Right renal cortex interstitium (tissue), 3 donors: ENCODE measurements around the gene LAMC3. TPM values are rescaled to one million over a fixed set of nuclear protein-coding genes. Genes with fewer than 3 reads are reported as not detected.

Experiments used
- DNase-seq, 3 donors: peaks; one replicate each; pipeline ENCODE4 v3.0.0-alpha.2; 2013; ENCODE audit warnings: low read depth in 3 of 3, low spot score in 2 of 3
- polyA plus RNA-seq, 3 donors: library from polyadenylated mRNA; unstranded; fragments of 120-200 nt; gene quantifications; one replicate each; pipeline ENCODE4 v1.2.1, GENCODE V29; 2013; ENCODE audit not compliant: insufficient read length in 3 of 3

Gene LAMC3
- polyA plus RNA-seq, 3 donors = 18.1 to 29.3 (median 18.3) TPM

DNA sequence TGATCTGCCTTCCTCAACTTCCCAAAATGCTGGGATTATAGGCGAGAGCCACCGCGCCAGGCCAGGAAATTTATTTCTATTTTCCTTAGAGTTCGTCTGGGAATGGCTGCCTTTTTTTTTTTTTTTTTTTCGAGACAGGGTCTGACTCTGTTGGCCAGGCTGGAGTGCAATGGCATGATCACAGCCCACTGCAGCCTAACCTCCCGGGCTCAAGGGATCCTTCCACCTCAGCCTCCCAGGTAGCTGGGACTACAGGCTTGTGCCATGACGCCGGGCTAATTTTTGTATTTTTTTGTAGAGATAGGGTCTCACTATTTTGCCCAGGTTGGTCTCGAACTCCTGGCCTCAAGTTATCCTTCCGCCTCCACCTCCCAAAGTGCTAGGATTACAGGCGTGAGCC lies 888 bp upstream of the LAMC3 start:
- no peak for DNase-seq

DNA sequence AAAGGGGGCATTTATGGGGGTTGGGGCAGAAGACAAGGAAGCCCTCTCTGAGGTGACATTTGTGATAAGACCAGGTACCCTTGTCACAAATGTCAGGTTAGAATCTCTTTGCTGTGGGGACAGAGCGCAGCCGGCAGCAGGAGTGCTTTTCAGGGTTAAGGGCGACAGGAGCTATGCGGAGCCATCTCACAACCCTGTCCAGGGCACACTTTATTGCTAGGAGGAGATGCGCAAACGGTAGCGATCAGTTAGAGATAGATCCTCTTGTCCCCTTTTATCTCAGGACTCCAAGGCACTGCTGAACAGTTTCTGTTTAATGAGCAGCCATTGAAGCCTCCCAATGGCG lies 438 bp upstream of the LAMC3 start:
- no peak for DNase-seq

DNA sequence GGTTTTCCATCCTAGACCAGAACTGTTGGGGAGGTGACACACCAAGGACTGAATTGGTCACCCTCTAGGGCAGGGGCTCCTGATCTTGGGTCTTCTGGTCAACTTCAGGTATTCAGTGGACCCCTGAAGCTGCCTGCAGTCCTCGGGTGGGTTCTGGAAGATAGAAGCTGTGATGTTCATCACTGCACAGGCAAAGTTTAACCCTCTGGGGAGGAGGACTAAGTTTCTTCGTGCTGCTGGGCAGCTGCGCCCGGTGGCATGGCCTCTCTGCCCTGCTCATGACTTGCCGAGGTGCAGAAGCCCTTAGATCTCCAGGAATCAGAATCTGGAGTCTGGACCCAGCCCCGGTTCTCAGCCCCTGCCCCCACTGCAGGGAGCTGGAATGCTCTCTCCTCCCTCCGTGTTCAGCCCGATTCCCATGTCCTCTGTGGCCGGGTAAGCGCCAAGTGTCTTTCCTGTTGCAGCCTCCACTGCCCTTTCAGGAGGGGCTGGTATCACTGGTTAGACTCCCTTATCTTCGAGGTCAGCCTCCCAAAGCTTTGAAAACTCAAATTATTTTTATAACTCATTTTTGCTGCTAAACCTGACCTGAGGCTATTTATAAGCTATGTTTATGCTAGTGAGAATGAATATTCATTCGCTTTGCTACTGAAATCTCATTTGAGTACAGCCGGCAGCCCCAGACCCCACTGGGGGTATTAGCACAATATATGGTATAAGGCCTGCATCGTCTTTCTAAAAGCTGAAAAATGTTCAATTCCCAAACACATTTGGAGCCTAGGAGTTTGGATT lies 1.7 kb downstream of the LAMC3 start:
- no peak for DNase-seq

DNA sequence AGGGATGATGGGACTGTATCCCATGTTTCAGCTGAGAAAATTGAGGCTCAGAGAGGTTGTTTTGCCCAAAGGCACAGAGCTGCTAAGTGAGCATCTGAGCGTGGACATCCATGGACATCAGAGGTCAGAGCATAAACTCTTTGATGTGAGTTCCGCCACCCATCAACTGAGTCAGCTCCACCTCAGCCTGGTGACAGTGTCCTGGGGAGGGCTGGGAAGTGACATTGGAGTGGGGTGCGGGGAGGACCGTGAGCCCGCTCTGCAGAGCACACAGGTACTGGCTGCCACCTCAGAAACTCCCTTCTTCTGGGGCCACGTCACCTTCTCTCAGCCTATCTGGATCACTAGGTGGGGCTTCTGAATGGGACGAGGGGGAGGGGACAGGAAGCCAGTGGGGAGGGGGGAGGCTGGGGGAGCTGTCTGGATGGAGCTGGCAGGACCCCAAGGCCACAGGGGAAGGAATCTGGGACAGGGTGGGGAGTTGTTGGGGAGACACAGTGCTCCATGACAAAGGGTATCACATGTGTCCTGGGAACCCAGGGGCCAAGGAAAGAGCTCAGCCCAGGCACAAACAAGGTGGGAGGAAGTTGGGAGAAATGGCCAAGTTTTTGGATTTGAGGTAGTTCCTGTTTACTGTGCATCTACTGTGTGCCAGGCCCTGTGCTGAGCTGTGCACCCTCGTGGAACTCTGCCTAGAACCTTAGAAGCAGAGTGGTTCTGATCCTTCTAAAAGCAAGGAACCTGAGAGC lies 2.5 kb downstream of the LAMC3 start:
- DNase-seq = no peak

DNA sequence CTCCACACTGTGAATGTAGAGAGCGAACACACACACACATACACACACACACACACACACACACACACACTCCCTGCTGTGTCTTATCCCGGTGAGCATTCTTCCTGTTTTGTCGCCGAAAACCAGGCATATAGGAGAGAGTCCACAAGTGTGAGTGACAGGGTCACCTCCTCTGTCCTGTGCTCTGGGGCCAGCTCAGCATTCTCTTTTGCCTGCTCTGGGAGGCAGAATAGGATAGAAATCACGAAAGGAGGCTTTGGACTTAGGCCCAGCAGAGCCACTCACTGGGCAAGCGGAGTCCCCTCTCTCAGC lies 3.0 kb downstream of the LAMC3 start:
- no peak for DNase-seq

DNA sequence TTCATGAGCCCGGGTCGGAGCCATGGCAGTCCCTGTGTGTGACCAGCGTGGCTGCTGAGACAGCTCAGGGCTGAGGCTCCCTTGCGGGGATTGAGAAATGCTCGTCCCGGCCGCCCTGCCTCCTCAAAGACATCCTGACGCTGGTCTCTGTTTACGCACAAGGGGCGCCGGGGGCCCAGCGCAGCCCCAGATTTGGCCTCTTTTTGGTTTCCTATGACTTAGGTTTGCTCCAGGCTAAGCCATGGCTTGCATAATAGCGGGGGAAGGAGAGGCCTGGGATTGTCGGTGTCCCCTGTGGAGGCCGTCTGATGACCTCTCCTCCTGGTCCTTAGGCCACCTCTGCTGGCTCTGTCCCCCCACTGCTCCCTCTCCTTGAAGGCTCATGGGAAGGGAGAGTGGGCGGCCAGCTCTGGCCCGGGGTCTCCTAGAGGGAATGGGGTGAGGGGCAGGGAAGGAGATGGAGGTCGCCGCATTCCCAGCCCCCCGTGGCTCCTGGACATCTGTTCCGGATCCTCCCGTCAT lies 3.5 kb downstream of the LAMC3 start:
- DNase-seq = no peak

DNA sequence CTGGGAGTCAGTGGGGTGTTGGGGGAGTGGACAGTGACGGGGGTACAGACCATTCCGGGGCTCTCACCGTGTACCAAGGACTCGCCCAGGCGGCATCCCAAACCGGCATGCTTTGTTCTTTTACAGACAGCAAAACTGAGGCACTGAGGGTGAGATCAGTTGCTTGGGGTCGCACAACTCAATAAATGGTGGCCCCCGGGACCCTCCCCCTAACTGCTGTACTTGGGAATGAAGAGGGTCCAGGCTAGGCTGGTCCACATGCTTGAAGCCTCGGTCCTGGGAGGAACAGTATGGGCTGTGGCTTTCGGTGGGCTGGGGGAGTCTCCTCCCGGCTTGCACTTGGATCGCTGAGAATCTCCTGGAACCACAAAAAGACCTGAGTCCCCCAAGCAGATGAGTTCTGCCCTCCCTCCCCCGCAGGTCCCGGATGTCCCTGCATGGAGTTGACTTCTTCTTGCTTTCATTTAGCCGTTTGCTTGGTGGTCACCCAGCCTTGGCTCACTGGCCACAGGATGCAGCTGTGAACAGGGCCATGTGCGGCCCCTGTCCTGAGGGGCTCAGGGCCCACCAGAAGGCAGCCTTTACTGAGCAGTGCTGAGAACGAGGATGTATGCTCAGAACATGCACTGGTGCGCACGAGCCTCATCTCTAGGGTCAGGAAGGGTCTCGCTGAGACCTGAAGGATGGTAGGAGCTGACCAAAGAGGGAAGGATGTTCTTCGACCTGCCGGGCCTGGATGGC lies 4.2 kb downstream of the LAMC3 start:
- DNase-seq = no peak

DNA sequence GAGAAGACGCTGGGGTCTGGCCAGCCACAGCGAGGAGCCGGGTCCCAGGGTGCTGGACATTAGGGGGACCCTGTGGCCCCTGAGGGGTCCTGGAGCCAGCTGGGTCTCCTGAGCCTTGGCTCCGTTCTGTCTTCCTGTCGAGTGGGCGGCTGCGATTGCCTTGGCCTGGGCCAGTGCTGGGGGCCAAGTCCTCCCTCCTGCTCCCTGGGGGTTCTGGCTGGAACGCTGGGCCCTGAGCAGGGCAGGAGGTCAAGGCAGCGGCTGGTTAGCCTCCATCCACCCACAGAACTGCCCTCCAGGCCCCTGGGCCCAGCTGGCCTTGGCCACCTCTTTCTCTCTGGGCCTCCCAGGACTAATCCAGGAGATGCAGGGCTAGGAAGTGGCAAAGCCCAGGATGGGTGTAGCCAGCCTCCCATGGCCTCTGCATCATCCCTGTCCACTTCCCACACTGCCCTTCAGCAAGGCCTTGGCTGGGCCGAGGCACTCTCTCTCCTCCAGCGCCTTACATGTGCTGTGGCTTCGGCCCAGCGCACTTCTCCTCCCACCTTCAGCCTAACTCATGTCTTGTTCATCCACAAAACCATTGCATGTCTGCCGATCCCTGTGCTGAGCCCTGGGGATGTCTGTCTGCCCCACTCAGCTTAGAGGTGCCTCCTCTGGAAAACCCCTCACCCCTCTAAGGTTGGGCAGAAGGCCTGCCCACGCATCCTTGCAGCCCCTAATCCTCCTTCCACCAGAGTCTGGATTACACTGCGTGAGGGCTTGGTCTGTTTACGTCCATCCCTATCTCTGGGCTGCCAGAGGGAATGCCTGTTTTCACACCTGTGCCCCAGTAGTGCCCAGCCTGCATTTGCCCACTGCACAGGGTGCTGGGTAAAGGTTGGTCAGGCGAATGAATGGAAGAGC lies 5.0 kb downstream of the LAMC3 start:
- DNase-seq = no peak

DNA sequence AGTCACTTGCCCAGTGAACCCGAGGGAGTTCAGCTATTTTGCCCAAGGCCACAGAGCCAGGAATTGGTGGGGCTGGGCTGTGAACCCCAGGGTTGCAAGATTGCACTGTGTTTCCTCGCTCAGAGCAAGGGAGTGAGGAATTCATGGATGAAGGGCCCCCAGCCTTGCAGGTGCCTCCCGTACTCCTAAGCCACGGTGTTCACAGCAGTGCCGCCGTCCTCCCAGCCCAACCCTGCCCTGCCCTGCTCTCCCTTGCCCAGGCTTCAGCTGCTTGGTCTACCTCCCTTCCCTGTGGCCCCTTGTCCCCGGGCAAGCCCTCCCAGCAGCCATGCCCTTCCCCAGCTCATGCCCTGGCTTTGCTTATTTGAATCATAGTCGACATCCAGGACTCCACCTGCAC lies 6.1 kb downstream of the LAMC3 start:
- no peak for DNase-seq

DNA sequence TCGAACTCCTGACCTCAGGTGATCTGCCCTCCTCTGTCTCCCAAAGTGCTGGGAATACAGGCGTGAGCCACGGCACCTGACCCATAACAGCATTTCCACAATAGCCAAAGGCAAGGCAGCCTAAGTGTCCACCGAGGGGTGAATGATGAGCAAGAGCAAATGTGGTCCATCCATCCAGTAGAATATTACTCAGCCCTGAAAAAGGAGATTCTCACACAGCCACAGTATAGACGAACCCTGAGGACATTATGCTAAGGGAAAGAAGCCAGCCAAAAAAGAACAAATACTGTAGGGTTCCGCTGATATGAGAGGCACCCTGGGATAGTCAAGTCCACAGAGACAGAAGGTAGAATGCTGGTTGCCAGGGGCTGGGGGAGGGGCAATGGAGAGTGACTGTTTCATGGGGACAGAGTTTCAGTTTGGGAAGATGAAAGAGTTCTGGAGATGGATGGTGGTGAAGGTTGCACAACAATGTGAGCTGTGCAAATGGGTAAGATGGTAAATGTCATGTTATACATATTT lies 7.0 kb downstream of the LAMC3 start:
- DNase-seq = no peak

DNA sequence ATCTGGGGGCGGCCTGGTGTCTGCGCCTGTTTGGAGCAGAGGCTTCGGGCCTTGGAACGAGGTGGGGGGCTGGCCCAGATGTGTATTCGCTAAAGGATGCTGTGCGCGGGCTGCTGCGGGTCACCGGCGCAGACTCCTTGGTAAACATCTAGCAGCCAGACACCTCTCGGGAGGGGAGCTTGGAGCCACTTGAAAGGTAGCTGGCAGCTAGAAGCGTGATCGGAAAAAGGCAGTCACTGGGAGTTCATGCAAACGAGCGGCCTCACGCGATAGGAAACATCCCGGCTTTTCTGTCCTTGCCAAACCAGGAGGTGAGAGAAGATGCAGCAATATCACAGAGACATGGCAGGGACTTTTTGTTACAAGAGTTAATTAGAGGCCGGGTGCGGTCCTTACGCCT lies 8.1 kb downstream of the LAMC3 start:
- no peak for DNase-seq

DNA sequence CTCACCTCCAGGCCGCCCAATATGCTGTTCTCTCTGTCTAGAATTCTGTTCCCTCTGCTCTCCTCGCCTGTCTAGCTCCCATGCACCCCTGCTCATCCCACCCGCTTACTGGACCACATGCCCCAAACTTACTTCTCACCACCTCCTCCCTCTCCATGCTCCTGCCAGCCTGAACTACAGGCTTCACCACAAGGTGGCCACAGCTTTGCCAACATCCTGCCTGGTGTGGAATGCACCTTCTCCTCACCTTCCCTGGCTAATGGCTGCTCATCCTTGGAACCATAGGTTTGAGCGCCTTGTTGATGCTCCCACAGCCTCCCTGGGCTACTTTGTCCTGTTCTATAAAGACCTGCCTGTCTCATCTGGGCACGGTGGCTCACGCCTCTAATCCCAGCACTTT lies 9.6 kb downstream of the LAMC3 start:
- DNase-seq = no peak

DNA sequence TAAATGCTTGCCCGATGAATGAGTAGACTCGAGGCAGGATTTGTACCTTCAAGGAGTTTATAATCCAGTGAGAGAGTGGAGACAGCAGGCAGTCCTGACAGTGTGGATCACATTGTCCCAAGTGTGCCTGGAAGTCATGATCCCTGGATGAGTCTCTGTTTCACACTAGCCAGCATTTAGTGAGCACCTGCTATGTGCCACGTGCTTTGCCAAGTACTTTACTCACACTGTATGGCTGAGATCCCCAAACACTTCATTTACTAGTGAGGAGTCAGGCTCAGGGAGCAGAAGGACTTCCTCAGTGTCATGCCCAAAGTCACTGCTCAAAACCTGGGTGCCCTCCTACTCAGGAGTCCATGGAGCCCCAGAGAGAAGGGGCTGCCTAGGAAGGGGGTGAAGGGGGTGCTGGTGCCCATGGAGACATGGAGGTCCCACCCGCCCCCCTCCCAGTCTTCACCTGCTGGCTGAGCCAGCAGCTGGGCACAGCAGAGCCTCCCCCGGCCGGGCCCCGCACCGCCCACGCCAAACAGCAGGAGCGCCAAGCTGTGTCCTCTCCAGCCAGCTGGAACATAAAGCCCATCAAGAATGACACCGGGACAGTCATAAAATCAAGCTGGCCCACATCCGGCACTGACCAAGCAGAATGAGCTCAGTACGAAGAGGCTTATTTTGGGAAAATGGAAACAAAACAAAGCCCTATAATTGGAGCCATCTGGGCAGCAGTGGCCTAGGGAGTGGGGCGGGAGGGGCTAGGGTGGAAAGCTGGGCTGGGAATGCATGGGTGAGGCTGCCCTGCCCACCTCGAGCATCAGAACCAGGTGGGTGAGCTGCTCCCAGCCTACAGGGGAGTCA lies 10.6 kb downstream of the LAMC3 start:
- peak; percentile 79 to 85 (median 82) for DNase-seq

DNA sequence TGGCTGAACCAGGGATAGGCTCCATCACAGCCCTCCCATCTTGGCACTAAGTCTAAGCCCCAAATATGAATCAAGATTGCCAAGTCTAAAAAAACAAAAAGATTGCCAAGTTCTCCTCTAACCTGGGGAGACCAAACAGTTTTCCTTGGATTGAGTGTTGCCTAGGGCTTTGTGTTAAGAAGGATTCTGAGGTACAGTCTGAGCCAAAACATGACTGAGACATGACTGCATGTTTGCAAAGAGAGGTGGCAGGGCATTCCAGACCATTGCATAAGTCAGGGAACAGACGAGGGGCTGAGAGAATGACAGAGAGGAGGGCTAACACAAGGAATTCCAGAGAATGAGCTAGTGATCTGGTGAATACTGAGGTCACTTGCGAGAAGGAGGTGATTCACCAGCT lies 11.4 kb downstream of the LAMC3 start:
- DNase-seq = no peak

DNA sequence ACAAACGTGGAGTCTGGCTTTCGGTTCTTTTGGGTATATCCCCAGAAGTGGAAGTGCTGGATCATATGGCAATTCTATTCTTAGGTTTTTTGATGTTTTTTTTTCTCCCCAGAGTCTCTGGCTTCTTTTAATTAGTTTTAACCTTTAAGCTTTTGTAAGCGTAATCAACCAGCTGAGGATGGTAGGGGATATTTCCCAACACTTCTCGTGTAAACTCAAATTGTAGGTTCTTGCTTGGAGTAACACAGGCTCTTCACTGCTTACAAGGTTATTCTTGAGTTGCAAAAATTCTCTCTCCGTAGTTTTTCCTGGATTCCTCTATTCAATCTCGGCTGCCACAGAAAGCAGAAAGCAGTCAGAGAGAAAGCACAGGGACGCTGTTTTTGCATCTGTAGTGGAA lies 11.9 kb downstream of the LAMC3 start:
- no peak for DNase-seq

DNA sequence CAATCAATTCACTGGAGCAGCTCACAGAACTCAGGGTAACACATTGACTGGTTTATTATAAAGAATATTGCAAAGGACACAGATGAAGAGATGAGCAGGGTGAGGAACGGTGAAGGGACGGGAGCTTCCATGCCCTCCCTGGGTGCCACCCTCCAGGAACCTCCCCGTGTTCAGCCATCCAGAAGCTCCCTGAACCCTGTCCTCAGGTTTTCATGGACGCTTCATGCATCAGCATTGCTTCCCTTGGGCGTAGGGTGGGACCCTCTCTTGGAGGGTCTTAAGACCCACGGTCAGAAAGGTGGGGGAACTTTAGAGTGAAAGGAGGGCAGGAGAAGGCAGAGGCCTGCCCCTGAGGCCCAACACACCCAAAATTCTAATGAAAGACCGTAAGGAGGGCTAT lies 12.8 kb downstream of the LAMC3 start:
- no peak for DNase-seq

DNA sequence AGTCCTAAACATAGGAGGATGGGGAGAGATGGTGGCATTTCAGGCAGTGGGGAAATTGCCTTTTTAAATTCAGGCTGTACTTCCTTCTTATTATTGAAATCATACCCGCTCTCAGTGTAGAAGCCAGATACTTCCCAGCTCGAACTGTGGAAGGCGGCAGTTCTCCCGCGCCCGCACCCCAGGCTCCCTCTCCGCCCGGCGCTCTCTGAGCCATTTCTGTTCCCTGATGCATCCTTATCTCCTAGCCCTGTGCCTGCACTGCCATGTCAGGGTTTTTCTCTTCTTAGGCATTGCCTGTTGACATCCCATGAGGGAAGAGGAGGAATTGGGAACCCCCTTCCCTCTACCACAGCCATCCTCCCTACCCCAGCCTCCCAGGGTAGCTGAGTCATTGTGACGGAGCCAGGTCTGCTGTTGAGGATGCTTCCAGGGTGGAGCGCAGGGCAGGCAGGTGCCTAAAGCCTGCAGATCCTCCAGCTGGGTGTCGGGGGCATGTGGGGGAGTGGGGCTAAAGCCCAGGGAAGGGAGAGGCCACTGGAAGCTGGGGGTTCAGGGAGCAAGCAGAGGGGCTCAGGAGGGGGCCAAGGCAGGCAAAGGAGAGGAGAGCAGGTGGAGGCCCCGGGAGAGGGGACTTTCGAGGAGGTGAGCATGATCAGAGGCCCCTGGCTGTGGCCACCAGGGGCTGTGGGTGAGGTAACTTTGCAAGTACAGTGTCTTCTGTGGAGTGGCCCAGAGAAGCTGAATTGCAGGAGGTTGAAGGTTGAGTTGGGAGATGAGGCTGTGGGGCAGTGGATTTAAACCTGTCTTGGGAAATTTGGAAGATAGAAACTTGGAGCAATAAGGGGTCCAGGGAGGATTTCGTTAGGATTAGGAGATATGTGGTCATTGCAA lies 16.2 kb downstream of the LAMC3 start:
- no peak for DNase-seq
